ENCODE results near the gene CD59.

DNA sequence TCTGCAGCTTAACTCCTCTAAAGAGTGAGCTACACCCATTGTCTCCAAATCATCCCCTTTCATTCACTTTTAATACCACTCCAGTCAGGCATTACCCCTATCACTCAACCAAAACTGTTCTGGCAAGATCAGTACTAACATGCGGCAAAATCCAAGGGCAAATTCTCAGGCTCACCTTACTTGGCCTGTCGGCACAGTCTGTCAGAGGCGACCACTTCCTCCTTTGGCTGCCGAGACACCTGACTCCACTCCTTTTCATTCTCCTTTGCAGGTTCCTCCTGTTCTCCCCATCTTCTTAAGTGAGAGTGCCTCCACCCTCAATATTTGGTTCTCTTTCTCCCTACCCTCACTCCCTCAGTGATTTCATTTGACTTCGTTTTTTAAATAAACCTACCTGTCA is 39.8 kb downstream of the CD59 start:
- TF ChIP-seq, protein P1, sequence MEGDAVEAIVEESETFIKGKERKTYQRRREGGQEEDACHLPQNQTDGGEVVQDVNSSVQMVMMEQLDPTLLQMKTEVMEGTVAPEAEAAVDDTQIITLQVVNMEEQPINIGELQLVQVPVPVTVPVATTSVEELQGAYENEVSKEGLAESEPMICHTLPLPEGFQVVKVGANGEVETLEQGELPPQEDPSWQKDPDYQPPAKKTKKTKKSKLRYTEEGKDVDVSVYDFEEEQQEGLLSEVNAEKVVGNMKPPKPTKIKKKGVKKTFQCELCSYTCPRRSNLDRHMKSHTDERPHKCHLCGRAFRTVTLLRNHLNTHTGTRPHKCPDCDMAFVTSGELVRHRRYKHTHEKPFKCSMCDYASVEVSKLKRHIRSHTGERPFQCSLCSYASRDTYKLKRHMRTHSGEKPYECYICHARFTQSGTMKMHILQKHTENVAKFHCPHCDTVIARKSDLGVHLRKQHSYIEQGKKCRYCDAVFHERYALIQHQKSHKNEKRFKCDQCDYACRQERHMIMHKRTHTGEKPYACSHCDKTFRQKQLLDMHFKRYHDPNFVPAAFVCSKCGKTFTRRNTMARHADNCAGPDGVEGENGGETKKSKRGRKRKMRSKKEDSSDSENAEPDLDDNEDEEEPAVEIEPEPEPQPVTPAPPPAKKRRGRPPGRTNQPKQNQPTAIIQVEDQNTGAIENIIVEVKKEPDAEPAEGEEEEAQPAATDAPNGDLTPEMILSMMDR (IDR thresholded peaks at IDR 0.05; ENCODE audit: insufficient read depth, low read length, poor library complexity, severe bottlenecking) = no peak
- no peak for TF ChIP-seq EZH2phosphoT487 (conservative IDR thresholded peaks at IDR 0.05; ENCODE audit: low read length)
